Measurements from ENCODE around the gene PTPRM.

PTPRM gene

DNA sequence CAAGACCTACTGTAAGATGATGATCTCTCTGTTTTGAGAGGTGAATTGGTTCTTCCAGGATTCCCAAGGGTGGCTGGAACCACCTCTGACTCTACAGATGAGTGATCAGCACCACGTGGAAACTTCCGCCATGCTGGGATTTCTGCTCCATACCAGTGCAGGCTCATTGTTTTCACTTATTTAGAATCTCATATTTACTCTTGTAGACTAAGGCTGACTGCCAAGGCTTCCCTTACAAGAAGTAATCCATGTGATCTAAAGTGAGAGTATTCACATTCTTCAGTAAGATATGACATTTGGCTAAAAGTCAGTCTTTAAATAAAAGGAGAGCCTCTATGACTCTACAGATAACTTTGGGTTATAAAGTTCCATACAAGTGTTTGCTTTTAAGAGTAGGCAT is 719.2 kb downstream of the PTPRM start:
- DNase-seq (ENCODE audit: low spot score) = no peak

DNA sequence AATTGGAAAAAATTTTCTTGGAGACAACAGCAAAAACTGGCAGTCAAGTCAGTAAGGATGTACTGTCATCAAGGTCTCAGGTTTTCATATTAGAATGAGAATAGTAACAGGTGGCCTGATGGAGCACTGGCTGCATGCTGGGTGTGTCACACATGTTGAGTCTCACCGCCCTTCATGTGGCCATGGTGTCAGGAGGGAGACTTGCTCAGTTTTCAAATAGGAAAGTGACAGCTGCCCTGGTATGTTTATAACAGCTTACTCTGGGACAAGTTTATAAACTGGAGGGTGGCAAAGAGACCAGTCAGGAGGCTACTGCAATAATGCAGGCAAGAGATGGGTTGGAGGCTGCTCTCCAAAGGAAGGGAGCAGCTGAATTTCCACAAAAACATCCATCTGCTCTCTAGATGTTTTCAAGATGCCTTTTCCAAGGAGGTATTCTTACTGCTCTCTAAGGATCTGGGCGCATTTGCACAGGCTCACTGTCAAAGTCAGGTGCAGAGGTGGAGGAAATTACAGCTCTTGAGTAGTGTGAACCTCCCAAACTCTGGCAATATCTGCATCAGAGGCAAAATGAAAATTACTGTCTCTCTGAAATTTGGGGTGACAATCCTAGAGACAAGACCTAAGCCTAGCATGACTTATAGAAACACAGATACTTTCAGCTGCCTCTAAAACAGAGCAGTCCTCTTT is 720.2 kb downstream of the PTPRM start:
- no peak for DNase-seq (ENCODE audit: low spot score)

DNA sequence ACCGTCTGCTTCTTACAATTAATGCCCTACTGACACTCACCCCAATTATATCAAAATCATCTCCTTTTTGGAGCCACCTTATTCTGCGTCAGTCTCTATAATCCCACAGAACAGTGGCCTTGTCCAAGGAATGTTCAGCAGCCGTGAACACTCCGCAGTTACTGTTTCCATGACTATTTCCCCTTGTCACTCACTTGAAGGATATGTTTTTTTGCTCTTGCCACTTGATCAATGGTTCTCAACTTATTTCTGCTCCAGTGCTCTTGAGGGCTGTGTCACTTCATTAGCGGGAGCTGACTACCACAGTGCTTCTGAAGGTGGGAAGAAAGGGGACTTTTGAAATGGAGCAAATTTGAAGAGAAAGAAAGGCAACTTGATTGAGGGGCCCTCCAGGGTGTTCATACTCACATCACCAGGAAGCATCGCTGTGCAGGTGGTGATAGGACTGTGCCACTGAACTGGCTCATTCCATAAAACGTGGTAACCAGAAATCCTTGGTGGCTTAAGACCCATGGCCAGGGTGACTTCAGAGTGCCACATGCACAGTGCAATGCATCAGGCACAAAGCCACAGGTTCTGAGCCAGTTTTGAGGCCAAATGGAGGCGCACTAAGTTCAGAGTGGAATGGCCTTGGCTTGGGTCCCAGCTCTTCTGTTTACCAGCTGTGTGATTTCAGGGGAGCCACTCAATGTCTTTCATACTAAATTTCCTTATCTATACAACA is 721.5 kb downstream of the PTPRM start:
- no peak for DNase-seq (ENCODE audit: low spot score)

DNA sequence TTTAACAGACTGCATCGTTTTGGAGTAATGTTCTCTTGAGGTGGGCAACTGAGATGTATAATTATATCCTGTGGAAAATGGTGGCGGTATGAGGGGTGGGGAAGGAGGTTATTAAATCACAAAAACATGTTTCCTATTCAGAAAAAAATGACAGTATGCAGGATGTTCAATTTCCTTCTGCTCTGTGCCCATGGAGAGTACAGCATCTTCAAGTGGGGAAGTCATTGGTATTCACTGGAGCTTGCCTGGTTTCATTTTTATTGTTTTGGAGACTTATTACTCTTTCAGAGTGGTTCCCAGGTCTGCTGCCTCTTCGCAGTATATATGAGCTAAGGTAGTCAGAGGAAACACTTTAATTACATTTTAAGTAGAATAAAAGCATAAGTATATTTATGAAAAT is 723.3 kb downstream of the PTPRM start:
- no peak for DNase-seq (ENCODE audit: low spot score)

DNA sequence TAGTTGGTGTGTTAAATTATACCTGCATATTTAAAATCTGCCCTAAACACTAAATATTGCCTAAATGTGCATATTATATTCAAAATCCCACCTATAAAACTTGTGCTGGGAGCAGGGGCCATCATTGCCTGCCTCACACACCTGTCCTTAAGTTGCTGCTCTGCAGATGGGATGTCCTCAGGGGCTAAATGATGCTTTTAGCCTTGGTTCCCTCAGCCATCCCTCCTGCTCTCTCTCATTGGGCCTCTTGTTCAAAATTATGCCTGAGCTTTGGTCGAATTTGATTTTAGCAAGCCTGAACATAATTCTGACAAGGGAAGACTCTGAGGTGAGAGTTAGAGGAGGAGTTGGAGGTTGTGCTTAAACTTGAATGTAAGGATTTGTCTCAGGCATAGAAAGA is 723.8 kb downstream of the PTPRM start:
- no peak for DNase-seq (ENCODE audit: low spot score)

DNA sequence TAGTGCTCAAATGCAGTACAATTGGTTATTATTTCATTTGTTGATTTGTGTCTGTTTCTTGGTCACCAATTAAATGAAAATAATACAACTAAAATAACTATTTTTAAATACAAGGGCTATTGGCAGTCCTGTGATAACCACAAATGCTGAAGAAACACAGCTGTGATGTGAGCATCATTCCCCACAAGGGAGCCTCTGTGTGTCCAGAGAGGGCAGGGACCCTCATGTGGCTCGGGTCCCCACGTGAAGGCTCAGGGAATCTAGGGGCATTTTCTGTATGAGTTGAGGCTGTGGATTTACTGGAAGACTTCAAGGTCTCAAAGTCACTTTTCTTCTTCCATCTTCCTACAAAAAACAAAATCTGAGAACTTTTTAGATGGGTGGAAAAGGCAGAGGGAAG is 726.1 kb downstream of the PTPRM start:
- no peak for DNase-seq (ENCODE audit: low spot score)

DNA sequence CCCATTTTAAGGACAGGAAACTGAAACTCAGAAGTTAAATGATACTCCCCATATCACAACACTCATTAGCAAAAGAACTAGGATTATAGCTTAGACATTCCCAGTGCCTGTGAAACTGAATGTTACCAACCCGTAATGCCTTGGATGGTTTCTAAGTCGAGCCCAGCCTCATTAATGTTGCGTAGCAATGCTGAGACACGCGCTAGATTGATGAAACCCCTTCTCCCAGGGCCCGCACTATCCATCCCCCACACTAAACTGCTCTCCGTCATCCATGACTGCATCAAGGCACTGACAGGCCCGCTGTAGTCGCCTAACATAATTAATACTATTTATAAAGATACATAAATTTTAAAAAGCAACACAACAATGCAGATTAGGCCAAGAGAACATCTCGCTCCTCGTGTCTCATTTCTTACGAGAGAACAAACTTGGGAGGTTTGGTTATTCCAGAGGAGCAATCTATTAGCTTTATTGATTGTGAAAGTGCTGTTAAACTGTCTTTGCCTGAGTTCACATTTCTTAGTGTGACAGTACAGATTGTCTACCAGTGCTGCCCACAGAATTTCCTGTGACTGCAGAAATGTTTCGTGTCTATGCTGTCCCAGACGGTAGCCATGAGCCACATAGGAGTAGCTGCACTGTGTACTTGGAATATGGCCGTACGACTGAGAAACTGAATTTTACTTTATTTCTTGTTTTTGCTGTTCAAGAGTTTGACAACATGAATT is 729.9 kb downstream of the PTPRM start:
- DNase-seq (ENCODE audit: low spot score) = no peak

DNA sequence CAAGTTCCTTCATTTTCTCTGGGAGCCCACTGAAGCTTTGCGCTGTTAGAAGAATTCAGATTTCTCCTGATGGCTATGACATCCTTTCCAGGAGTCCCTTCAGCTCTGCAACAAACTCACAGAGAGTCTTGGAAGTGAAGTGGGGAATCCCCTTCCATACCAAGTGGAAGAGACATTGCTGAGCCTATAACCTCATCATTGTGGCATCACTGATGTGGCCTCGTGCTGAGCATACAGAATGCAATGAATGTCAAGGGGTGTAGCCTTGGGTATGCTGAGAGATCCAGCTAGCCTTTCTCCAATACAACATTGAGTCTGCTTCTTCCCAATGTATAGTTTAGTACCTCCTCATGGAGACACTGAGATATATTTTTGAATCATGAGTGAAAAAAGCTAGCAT is 731.1 kb downstream of the PTPRM start:
- no peak for DNase-seq (ENCODE audit: low spot score)

DNA sequence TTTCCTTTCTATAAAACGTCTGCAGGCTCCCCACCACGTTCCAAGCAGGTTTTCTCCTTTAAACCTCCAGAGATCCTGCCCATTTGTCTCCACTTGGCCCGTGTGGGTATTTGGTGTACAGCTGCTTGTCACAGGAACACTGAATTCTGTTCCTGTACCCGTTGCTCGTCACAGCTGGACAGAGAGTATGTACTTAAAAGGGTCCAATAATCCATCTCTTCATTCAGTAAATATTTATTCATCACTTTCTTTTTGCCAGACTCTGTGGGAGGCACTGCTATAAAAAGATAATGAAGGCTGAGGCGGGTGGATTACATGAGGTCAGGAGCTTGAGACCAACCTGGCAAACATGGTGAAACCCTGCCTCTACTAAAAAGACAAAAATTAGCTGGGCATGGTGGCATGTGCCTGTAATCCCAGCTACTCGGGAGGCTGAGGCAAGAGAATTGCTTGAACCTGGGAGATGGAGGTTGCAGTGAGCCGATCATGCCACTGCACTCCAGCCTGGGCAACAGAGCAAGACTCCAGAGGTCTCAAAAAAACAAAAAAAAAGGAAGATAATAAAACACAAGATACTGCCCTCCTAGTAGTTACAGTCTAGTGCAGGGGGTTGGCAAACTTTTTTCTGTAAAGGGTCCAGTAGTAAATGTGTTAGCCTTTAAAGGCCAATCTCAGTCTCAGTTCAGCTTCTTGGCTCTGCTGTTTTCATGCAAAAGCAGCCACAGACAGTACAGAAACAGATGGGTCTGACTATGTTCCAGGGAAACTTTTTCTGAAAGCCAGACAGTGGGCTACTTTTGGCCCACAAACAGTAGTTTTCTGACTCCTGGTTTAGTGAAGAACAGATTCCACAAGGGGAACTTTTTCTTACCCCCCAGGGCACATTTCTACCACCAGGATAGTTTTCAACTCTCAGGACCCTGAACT is 732.2 kb downstream of the PTPRM start:
- no peak for DNase-seq (ENCODE audit: low spot score)

DNA sequence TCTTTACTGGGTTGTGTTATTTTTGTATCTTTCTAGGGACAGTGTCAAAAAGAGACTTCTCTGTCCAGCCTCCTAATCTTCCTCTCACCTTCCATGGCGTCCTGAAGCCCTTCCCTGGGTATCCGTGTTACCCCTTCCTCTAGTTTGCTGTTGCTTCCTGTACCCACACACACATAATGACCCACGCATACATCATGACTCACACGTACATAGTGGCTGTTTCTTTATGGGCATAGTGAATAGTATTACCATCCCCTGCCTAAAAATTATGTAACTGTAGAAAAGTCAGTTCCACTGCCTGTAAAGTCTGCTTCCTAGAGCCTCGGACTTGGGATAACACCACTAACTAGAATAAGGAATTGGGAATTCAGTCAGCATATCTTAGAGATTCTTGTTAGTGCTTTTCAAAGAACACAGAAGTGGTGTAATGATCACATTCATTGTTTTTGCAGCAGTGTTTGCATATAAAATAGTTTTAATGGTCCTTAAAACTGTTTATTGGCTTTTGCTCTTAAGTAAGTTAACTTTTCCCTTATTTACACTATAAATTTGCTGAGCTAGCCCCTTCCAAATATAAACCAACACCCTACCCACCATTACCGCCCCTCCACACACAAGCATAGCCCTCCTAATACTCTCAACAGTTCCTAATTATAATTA is 733.8 kb downstream of the PTPRM start:
- no peak for DNase-seq (ENCODE audit: low spot score)

DNA sequence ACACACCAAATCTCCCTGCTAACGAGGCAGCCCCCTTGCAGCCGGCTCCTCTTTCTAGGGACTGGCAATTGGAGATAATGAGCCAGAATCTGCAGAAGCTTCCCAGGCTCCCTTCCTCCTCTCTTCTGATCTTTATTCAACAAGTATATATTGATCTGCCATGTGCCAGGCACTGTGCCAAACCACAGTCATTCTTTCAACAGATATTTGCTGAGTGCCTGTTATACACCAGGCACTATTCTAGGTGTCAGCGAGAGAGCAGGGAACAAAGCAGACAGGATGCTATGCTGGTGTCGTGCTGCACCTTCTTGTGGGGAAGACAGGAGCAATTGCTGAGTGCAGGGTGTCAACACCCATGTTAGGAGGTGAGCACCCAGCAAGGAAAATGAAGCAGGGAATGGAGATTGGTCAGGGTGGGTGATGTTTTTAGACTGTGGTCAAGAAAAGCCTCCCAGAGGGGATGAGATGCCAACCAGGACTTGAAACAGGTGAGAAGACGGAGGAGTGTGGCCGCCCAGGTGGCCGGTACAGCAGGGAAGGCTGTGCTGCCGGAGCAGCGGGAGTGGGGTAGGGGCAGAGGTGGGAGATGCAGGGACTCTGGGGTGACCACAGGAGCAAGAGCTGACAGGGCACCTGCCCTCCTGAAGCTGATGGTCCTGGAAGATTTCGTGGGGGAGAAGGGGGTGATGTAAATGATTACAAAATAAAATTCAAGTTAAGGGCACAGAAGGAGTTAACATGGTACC is 734.5 kb downstream of the PTPRM start:
- no peak for DNase-seq (ENCODE audit: low spot score)

DNA sequence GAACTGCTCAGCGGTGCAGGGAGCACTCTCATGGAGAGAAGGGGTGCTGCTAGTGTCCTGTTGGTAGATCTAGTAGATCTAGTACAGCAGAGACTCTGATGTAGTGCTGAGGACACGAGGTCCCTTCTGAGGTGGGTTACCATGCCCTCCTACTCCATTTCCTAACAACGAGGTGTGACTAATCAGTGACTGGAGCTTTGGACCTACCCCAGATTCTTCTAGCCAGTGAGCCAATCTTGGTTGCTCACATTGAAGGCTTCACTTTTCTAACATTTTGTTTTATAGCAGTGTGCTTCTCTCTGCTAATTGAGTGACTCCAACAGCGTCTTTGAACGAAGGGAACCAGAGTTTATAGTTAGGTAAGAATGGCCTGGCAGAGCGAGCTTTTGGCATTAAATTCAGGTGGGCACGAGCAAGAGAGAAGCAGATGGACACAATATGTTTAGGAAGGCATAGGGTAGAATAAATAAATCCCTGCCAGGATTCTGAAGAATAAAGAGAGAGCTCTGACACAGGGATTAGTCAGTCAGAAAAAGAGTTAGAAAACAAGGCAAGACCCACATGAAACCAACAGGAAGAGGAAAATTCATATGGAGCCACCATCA is 736.1 kb downstream of the PTPRM start:
- no peak for DNase-seq (ENCODE audit: low spot score)

DNA sequence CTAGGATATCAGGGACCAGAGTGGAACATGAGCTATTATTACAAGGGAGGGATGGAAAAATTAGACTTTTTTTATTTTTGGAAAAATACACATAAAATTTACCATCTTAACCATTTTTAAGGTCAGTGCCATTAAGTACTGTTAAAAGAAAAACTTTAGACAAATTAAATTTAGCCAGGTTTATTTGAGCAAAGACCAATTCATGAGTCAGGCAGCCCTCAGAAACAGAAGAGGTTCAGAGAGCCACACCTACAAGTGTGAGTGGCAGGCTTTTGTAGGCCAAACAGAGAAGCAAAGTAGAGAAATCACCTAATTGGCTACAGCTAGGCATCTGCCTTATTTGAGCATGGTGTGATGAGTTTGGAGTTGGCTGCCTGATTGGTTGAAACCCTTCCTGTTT is 740.8 kb downstream of the PTPRM start:
- DNase-seq (ENCODE audit: low spot score) = no peak

DNA sequence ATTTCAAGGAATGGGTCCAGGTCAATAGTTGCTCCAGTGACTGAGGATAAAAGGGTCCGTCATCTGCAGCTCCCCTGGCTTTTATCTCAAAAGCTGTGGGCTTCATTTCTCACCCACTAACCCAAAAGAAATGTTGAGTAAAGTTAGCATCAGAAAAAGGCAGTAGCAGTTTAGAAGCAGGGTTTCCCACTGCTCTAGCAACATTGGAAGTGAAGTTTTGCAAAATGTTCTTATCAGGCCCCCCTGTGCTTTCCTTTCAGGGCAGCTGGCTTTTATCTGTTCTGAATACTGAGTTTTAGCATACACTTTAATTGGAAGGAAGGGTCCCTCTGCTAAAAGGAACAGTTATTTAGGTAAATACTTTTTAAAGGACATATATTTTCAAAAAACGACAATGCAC is 745.9 kb downstream of the PTPRM start:
- no peak for DNase-seq (ENCODE audit: low spot score)

DNA sequence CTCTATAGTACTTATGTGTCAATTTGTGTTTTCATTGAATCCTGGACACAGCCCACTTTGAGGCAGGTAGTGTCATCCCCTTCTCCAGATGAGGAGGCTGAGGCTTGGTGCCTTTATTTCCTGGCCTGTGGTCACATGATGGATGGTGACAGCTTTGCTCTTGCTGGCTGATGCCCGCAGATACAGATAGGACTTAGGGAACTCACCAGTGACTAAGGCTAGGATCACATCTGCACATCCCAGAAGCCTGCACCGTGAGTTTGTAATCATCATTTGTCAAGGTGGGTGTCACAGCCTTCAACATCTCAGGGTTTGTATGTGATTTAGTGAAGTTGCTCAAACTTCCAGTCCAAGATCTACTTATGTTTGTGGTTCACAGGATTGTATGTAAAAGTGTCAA is 747.0 kb downstream of the PTPRM start:
- DNase-seq (ENCODE audit: low spot score) = no peak

DNA sequence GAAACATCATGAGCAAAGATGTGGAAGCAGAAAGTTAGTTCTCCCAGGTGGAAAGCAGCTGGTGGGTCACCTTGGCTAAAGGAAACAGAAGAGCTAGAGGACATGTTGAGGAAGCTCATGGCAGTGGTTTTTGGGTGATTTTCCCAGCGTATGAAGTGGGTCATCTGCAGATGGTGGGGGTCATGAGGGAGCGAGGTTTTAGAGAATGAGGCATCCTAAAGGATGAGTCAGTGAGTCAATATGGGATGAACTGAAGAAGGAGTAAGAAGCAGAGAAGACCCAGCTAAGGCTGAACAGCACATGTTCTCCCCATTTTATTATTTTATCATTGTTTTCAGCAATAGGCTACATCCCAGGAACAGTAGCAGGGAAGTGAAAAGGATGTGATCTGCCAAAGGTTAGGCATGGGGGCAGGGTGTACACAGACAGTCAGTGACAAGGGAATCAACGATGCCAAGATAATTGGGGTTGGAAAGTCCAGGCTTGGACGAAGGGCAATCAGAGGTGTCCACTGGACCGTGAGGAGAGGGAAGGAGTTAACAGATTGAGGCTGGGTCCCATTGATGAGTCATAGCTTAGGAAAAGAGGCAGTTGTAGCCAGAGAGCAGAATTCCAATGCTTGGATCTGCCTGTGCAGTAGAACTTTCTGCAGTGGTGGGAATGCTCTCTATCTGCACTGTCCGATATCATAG is 752.8 kb downstream of the PTPRM start:
- no peak for DNase-seq (ENCODE audit: low spot score)

DNA sequence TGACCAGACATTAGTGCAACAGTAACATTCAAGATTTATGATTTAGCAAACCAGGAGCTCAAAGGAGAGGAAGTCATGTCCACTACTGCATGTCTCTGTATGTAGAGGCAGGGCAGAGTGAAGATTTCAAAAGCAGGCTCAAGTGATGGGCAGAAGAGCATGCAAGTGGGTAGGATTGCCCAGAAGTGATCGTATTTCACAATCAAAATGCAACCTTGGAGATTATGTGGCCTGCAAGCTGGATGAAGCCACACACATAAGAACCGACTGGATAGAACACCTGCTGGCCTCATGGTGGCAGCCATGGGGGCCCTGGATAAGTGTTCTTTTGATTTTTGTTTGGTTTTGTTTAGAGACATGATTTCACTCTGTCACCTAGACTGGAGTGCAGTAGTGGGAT is 755.4 kb downstream of the PTPRM start:
- no peak for DNase-seq (ENCODE audit: low spot score)

DNA sequence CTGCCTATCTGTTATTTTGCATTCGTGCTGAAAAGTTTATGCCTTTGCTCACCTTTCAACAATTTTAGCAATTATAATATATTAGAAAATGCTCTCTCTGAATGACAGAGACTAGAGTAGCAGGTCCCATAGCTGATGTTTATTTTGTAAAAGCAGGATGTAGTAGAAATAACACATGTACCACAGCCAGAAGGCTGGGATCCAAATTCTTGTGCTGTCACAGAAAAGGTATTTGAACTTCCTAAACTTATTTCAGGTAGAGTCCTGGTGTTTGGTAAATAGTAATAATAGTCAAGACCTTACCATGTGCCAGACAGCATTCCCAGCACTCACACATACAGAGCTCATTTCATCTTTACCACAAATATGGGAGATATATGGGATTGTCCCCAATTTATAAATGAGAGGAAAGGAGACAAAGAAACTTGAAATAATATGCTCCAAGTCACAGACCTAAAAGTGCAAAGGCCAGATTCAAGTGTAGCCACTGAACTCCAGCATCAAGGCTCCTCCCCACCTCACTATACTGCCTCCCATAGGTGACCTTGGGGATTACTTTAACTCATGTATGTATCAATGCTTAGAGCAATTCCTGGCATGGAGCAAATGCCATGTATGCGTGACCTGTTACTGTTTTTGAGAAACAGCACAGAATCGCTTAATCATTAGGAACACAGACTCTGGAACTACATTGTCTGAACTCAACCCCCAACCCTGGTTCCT is 757.4 kb downstream of the PTPRM start:
- no peak for DNase-seq (ENCODE audit: low spot score)

DNA sequence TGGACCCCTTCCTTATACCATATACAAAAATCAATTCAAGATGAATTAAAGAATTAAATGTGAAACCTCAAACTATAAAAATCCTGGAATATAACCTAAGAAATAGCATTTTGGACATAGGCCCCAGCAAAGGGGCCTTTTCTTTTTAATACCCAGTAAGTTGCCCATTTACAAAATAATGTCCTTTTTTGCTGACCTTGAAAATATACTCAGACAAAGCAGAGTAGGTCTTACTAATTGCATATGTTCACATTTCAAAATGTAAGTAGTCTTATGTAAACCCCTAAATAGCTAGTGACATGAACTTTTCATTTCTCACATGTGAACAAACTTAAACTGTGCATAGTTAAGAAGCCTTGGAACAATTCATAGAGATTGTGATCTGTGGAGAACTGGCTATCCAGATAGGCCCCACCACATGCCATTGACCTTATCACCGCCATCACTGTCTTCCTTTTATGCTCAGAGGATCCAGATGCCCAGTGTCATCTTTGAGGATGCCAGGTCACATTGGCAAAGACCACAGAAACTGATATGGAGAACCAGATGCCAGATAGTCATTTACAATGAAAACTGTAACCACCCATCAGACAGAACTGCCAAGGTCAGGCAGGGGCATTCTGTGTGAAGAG is 759.8 kb downstream of the PTPRM start:
- no peak for DNase-seq (ENCODE audit: low spot score)
